ENCODE results near the gene CPHXL. TPM values are rescaled to one million over a fixed set of nuclear protein-coding genes. Genes with fewer than 3 reads are reported as not detected.

Gene CPHXL
- polyA plus RNA-seq, 1 of the 3 experiments (the other 2 are of a cell fraction): not detected

GRCh38 chr16:75770051-75770450 lies 43.8 kb upstream of the CPHXL start:
- Histone ChIP-seq H3K9me2 (no peaks in the 10 kb centered on the region), H3K9me3 (no peaks in the 10 kb centered on the region), H3K36me3 (replicated peaks in 1 of 2; ENCODE audit: control insufficient read depth in 1 of 2, insufficient read depth in 2 of 2, low read length in 1 of 2) (no peaks in the 10 kb centered on the region), H3K27me3 (ENCODE audit: insufficient read depth) (no peaks in the 10 kb centered on the region), H3K27ac (ENCODE audit: low read depth in 2 of 2, low read length in 1 of 2) (no peak overlapping the region), H3K4me3 (ENCODE audit: low read depth in 2 of 2, low read length in 1 of 2) (no peak overlapping the region), H3K4me2 (no peak overlapping the region), H3K4me1 (ENCODE audit: control insufficient read depth in 1 of 2, insufficient read depth in 2 of 2, low read depth in 1 of 2, low read length in 1 of 2) (no peaks in the 10 kb centered on the region), H4K20me1 (ENCODE audit: insufficient read depth) (no peaks in the 10 kb centered on the region), H3K9ac (no peak overlapping the region), H3F3A (replicated peaks; ENCODE audit: insufficient read depth) (no peaks in the 10 kb centered on the region), H2AFZ (ENCODE audit: low read depth) (no peak overlapping the region), H3K79me2 (ENCODE audit: insufficient read depth) (no peaks in the 10 kb centered on the region)
- ChIA-PET CTCF (interaction anchor here (0.7 to 1.6 kb wide), 2 partner anchors 125 to 1402 kb away, joined by 3 to 5 read pairs; no protein-coding TSS in a partner anchor), POLR2A (no interaction called here)
- no peak for DNase-seq
- no peak for TF ChIP-seq IRF3 (IDR thresholded peaks at IDR 0.05; ENCODE audit: low read depth, low read length)
- no peak for TF ChIP-seq JUND (IDR thresholded peaks at IDR 0.05)
- TF ChIP-seq ELF1 (IDR thresholded peaks at IDR 0.05): no peak
- no peak for TF ChIP-seq SIN3A (IDR thresholded peaks at IDR 0.05; ENCODE audit: borderline replicate concordance, low read depth, low read length)
- no peak for TF ChIP-seq FOSL2 (IDR thresholded peaks at IDR 0.05; ENCODE audit: borderline replicate concordance, low read depth)
- TF ChIP-seq NRF1 (IDR thresholded peaks at IDR 0.05; ENCODE audit: low read depth, low read length): no peak
- TF ChIP-seq MXI1 (IDR thresholded peaks at IDR 0.05; ENCODE audit: low read depth, low read length): no peak
- TF ChIP-seq GABPA (IDR thresholded peaks at IDR 0.05; ENCODE audit: low read depth): no peak
- TF ChIP-seq SMC3 (IDR thresholded peaks at IDR 0.05; ENCODE audit: low read depth, low read length): no peak
- no peak for TF ChIP-seq YY1 (IDR thresholded peaks at IDR 0.05; ENCODE audit: low read depth)
- TF ChIP-seq EP300 (IDR thresholded peaks at IDR 0.05; ENCODE audit: borderline replicate concordance in 1 of 2, low read depth in 1 of 2, low read length in 1 of 2): no peak
- TF ChIP-seq USF2 (IDR thresholded peaks at IDR 0.05; ENCODE audit: borderline replicate concordance, low read depth, low read length): no peak
- no peak for TF ChIP-seq TEAD4 (IDR thresholded peaks at IDR 0.05; ENCODE audit: borderline replicate concordance, insufficient read depth)
- TF ChIP-seq NFIC (IDR thresholded peaks at IDR 0.05; ENCODE audit: borderline replicate concordance): no peak
- TF ChIP-seq GATA2 (CRISPR knock-in tag; IDR thresholded peaks at IDR 0.05): no peak
- TF ChIP-seq MEF2A (IDR thresholded peaks at IDR 0.05; ENCODE audit: borderline replicate concordance, low read depth): no peak

- H3K27me3 ChIP-seq (ENCODE audit: insufficient read depth): no peaks in the 10 kb centered on the region
- CTCF ChIA-PET: interaction anchor here (0.5 to 2.2 kb wide), 31 partner anchors 9 to 1407 kb away, joined by 3 to 17 read pairs (median 4); partner anchors contain the start of gene ADAT1
- peak; percentile 74 for DNase-seq
- no peak overlapping the region for H3K9ac ChIP-seq
- no peaks in the 10 kb centered on the region for H3F3A ChIP-seq (replicated peaks; ENCODE audit: insufficient read depth)
- H3K9me3 ChIP-seq: no peaks in the 10 kb centered on the region
- no peak overlapping the region for H3K4me2 ChIP-seq
- no peaks in the 10 kb centered on the region for H4K20me1 ChIP-seq (ENCODE audit: insufficient read depth)
- POLR2A ChIA-PET: no interaction called here
- H3K79me2 ChIP-seq (ENCODE audit: insufficient read depth): no peaks in the 10 kb centered on the region
- H3K27ac ChIP-seq (ENCODE audit: low read depth in 2 of 2, low read length in 1 of 2): no peak overlapping the region
- H3K4me1 ChIP-seq (ENCODE audit: control insufficient read depth in 1 of 2, insufficient read depth in 2 of 2, low read depth in 1 of 2, low read length in 1 of 2): no peaks in the 10 kb centered on the region
- no peaks in the 10 kb centered on the region for H3K36me3 ChIP-seq (replicated peaks in 1 of 2; ENCODE audit: control insufficient read depth in 1 of 2, insufficient read depth in 2 of 2, low read length in 1 of 2)
- 14% methylated on average over 7 of the region's 7 CpGs for WGBS (ENCODE audit: low lambda C conversion rate)
- TF ChIP-seq SMC3 (IDR thresholded peaks at IDR 0.05; ENCODE audit: low read depth, low read length) (peak; percentile 75), CTCF (IDR thresholded peaks at IDR 0.05) (peak; percentile 78), ZBTB33 (IDR thresholded peaks at IDR 0.05; ENCODE audit: borderline replicate concordance, low read depth) (no peak), RFX5 (IDR thresholded peaks at IDR 0.05; ENCODE audit: low read length) (peak; percentile 39; the same call in 1 of the 2 replicates), RAD21 (IDR thresholded peaks at IDR 0.05; ENCODE audit: low read length) (peak; percentile 97)
- no peak overlapping the region; the same call in 1 of the 2 replicates for H2AFZ ChIP-seq (ENCODE audit: low read depth)
- H3K4me3 ChIP-seq (ENCODE audit: low read depth in 2 of 2, low read length in 1 of 2): peak overlapping the region in 1 of 2 experiments; percentile 17; a peak in 1 of 4 replicates
- no peaks in the 10 kb centered on the region for H3K9me2 ChIP-seq
Observed at GRCh38 chr16:75764154-75764768, 38.0 kb upstream of the CPHXL start.

All from SK-N-SH (cell line).